HG02623 (cell line): Measurements from ENCODE around the gene FAM241B.

ENCODE experiments used
- ATAC-seq: cut with Tn5 transposase; IDR thresholded peaks from one replicate; pipeline ENCODE4 v1.9.1; 2021; ENCODE audit warnings: moderate library complexity; ENCODE audit not compliant: unreplicated experiment

The FAM241B gene

DNA sequence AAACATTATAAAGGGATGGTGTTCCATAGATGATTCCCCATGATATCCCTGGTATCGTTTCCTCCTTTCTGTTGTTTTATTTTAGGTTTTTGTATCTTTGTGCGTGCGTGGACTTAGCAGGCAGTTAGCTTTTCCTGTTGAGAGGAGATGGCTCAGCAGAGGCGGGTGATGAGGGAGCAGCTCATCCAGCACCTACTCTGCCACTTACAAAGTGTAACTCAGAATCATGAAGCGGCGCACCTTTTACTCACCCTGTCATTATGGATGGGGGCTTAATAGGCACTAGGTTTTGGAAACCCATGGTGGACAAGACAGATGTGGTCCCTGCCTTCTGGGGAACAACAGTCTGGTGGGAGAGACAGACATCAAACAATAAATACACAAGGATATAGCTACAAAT, 17.1 kb downstream of the FAM241B start:
- no peak for ATAC-seq

DNA sequence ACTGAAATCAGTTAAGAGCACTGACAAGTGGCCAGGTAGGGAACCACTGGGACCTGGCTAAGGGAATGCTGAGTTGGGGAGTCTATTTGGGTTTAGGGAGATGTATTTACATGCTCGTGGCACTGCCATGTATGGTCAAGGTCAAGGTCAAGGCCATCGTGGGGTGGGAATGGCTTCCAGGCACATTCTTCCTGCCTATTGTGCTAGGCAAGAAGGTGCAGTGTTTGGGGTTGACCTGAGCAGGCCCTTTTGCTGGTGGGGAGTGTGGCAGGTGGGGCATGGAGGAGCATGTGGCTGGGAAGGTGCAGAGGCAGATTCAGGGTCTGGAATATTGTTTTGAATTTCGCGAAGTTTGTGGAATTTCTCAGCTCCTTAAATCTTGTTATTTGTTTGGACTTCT, 17.8 kb downstream of the FAM241B start:
- no peak for ATAC-seq

GRCh38 chr10:69648461-69648860, 18.4 kb downstream of the FAM241B start:
- no peak for ATAC-seq

DNA sequence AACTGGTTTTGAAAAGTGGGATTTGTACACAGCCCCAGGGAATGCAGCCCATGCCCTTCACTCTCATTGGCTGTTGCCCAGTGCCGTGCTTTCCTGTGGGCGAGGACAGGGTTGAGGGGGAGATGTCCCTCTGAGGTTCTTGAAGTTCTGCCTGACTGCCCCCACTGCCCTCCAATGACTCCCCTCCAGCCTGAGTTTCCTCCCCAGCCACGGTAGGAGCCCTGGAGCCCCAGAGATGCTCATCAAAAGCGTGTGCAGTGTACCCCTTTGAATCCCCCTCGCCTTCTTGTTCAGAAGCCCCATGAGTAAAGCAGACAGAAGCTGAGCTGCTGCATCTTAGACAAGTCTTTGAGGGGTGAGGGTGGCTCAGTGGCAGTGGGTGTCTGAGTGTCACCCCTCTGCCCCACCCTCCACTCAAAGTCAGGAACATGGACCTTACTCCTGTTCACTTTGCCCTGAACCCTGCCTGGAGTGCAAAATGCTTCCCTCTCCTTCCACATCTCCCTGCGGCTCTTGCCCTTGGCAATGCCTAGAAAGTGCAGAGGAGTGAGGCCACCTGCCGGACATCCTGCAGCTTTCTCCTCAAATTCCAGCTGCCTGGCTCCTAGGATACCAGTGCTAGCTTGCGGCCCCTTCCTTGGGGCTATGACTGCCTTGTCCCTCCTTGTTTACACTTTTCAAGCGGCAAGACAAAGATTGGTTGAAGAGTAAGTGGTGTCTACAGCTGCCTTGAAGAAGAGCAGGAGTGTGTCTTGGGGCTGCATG, 19.9 kb downstream of the FAM241B start:
- ATAC-seq = no peak

GRCh38 chr10:69650589-69651261, 20.7 kb downstream of the FAM241B start:
- ATAC-seq = no peak

DNA sequence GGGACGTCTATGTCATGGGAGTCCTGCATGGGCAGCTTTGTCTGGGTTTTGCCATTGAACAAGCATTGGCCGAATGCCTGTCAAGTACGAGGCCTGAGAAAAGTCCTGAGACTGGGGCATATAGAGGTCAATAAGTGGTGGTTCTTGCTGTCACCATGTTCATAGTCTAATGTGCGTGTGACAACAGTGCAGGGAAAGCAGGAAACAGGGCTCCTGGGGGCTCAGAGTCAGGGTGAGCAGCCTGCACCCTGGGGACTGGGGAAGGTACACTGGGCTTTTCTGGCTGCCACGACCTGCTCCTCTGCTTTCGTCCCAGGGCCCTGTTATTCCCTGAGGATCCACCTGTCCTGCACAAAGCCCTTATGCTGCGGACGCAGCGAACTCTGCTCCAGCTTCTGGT, 21.3 kb downstream of the FAM241B start:
- ATAC-seq = no peak

- no peak for ATAC-seq
Observed at GRCh38 chr10:69652111-69652856, 22.2 kb downstream of the FAM241B start.

GRCh38 chr10:69652857-69653199, 22.8 kb downstream of the FAM241B start:
- ATAC-seq = no peak

DNA sequence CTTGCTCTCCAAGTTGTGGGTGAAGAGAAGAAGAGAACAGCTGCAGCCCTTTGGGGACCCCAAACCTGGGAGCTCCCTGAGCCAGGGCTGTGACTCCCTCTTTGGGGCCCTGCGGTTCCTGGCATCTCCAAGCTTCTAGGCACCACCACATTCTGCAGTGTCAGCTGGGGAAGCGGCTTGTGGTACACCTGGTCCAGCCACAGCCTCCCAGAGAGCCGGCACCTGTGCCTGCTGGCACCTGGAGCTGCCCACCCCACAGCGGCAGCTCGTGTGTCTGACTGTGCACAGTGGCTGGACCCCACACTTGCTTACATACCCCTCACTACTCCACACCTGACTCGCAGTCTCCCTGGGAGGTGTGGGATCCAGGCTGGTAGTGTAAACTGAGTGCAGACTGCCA, 23.5 kb downstream of the FAM241B start:
- no peak for ATAC-seq

DNA sequence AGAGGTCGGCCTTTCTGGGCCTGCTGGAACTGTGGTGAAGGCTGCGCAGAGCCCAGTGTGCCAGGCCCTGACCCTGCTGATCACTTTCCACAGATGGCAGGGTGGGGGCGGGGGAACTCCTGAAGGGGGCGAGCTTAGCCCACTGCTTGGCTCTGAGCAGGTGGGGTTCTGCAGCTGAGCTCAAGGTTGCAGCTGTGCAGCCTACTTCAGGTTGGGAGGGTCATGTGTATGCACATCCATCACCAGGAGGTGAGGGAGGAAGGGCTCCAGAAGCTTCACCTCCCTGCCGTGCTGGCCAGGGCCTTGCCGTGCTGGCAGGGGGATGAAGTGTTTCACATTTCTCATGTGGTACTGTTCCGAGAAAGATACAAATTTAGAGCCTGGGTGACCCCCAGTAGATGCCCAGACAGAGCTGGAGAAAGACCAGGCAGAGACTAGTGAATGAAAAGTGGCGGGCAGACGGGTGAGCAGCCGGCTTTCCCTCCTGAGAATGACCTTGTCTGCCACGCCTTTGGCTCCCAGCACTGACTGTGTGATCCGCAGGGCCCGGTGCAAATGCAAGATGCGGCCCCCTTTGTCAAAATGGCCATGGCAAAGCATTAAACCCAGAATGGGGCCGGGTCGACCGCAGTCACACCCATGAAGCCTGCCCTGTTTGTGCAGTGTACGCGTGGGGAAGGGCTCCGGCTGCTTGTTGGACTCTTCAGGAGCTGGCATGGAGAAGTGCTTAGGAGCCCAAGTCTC, 25.2 kb downstream of the FAM241B start:
- no peak for ATAC-seq

DNA sequence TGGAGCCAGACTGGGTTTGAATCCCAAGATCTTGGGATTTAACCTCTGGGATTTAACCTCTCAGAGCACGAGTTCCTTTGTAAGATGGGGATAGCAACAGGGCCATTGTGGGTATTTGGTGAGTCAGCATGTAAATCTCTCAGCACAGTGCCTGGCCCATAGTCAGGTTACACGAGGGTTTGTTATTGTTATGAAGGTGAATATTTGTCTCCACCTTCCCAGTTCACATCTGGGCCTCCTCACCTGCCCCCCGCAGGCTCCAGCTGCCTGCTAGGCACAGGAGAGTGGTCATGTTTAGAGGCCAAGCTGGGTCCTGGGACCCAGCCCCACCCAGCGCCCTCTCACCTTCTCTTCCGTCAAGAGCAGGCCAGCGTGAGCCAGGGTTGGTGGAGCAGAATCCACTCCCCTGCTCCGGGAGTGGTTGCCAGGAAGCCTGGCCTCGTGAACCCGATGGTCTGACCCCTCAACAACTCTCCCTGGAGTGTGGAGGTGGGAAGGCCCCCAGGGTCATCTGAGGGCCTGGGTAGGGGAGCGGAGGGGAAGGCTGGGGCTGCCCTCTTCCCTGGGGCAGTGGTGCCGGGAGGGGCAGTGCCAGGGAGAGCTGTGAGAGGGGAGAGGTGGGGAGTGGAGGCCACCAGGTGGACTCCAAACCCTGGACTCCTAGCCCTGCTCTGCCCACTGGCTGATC, 26.0 kb downstream of the FAM241B start:
- ATAC-seq = no peak

- no peak for ATAC-seq
Observed at GRCh38 chr10:69656742-69657269, 26.8 kb downstream of the FAM241B start.

- no peak for ATAC-seq
Observed at GRCh38 chr10:69657430-69657829, 27.4 kb downstream of the FAM241B start.

DNA sequence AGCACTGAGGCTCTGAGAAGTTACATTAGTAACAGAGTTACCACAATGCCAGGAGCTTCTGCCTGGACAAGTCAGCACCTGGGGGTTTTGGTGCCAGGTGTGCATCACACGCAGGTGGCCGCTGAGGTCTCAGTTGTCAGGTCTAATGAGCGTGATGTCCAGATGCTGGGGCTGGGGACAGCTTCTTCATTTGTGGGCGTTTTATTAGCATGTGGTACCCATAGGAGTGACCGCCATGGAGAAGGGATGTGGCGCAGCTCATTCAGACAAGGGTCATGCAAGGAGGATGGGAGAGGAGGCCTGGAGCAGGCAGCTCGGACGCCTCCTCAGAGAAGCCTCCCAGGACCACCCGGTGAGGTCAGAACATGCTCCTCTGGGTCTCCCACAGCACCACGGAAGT, 27.8 kb downstream of the FAM241B start:
- no peak for ATAC-seq

DNA sequence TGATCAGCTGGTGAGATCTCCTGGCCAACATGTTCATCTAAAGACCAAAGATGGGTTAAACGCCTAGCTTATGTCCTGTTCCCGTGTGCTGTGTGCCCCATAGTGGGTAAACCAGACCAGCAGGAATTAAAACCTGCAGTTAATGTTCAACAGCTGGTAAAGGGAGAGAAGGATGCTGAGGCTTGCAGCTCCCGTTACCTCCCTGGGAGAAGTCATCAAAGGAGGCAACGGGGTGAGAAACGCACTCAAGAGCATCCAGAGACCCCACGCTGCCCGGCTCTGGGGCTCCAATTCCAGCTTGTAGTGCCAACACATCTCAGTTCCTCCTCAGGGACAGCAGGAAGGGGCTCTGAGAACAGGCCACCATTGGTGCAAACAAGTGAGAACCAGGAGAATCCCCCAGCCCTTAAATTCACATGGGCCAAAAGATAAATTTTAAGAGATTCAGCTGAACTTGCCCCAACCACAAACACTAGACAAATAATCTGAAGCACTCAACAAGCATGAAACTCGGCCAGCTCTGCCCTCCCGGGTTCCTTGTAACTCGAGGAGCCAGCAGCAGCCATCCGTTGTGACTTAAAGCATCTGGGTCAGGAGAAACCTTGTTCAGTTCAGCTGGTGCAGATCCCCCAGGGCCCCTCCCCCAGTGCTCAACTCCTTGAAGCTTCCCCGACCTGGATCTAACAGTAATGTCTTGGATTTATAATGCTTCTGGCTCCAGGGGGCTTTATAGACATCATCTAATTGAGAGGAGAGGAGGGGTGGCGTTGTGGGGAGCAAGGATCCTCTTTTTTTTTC, 29.4 kb downstream of the FAM241B start:
- ATAC-seq = no peak

GRCh38 chr10:69660296-69660695, 30.2 kb downstream of the FAM241B start:
- no peak for ATAC-seq

GRCh38 chr10:69661414-69662172, 31.5 kb downstream of the FAM241B start:
- no peak for ATAC-seq

- ATAC-seq = no peak
Observed at GRCh38 chr10:69662173-69662877, 32.3 kb downstream of the FAM241B start.
